CD4-positive, alpha-beta memory T cell (primary cell): ENCODE measurements around the gene CD86. TPM values are rescaled to one million over a fixed set of nuclear protein-coding genes. Genes with fewer than 3 reads are reported as not detected.
"Not testable (repeated sequence)": the region's sequence is repeated elsewhere in the genome, so short reads cannot be mapped to it uniquely, and the experiment has no call there.

ENCODE experiments used
- CTCF ChIA-PET: fragments of 350-600 bp; sonication (Branson Sonifier 250); formaldehyde crosslinking; loops from one replicate; lab custom pipeline; 2021; ENCODE audit warnings: inconsistent platforms; ENCODE audit not compliant: partially characterized antibody; lab: Charles Lee
- POLR2A ChIA-PET: fragments of 350-600 bp; sonication (Branson Sonifier 250); formaldehyde crosslinking; loops from one replicate; lab custom pipeline; 2021; ENCODE audit not compliant: partially characterized antibody; lab: Charles Lee
- DNase-seq, 5 donors: peaks; one replicate each; pipeline versions ENCODE4 v3.0.0 to v3.0.0-alpha.2; 2020 to 2022; ENCODE audit warnings: mixed read lengths in 1 of 5
- H3K27ac ChIP-seq: one replicate; pipeline ENCODE4 v1.7.0; 2013; ENCODE audit warnings: low read depth, low read length
- H3K27me3 ChIP-seq: 2 replicates; pipeline ENCODE4 v1.7.0; 2013; ENCODE audit warnings: mild to moderate bottlenecking, low read length, moderate library complexity; ENCODE audit not compliant: insufficient read depth
- H3K36me3 ChIP-seq: 2 replicates; pipeline ENCODE4 v1.7.0; 2013; ENCODE audit warnings: mild to moderate bottlenecking, low read length, moderate library complexity; ENCODE audit not compliant: insufficient read depth
- H3K4me1 ChIP-seq: 2 replicates; pipeline ENCODE4 v1.7.0; 2013; ENCODE audit warnings: mild to moderate bottlenecking, low read length, moderate library complexity; ENCODE audit not compliant: insufficient read depth
- H3K4me3 ChIP-seq, 2 donors: one replicate each; pipeline ENCODE4 v1.7.0; 2013; ENCODE audit warnings: low read length in 2 of 2, mild to moderate bottlenecking in 1 of 2
- H3K9me3 ChIP-seq, 2 donors: one replicate each; pipeline ENCODE4 v1.7.0; 2013; ENCODE audit warnings: low read length in 2 of 2, control low read depth in 1 of 2; ENCODE audit not compliant: control insufficient read depth in 1 of 2
- H3K27ac Mint-ChIP-seq, 7 donors: one replicate each; pipeline ENCODE4 v1.8.0; 2020 to 2021; ENCODE audit warnings: mixed read lengths in 7 of 7, mild to moderate bottlenecking in 6 of 7, inconsistent platforms in 3 of 7, moderate library complexity in 3 of 7
- H3K27me3 Mint-ChIP-seq, 2 donors: one replicate each; pipeline ENCODE4 v1.8.0; 2020 to 2021; ENCODE audit warnings: mixed read lengths in 2 of 2
- H3K36me3 Mint-ChIP-seq, 2 donors: one replicate each; pipeline ENCODE4 v1.8.0; 2020 to 2021; ENCODE audit warnings: mixed read lengths in 2 of 2, inconsistent platforms in 1 of 2, mild to moderate bottlenecking in 1 of 2
- H3K4me1 Mint-ChIP-seq, 4 donors: one replicate each; pipeline ENCODE4 v1.8.0; 2020 to 2021; ENCODE audit warnings: mixed read lengths in 4 of 4, mild to moderate bottlenecking in 1 of 4
- H3K4me3 Mint-ChIP-seq, 8 donors: one replicate each; pipeline ENCODE4 v1.8.0; 2020 to 2021; ENCODE audit warnings: mixed read lengths in 8 of 8, mild to moderate bottlenecking in 7 of 8, moderate library complexity in 6 of 8, inconsistent platforms in 3 of 8
- H3K9me3 Mint-ChIP-seq, 8 donors: one replicate each; pipeline ENCODE4 v1.8.0; 2020 to 2021; ENCODE audit warnings: mixed read lengths in 8 of 8, mild to moderate bottlenecking in 5 of 8, inconsistent platforms in 3 of 8, moderate library complexity in 1 of 8
- intact Hi-C: fragments of 100-400 bp; cut with micrococcal nuclease; formaldehyde crosslinking; loops from one replicate; pipeline ENCODE4 v1.15.1; 2023
- polyA plus RNA-seq, 2 donors: library from polyadenylated mRNA; unstranded; fragments of 300-500 nt; fragmentation: Illumina TruSeq; gene quantifications; one replicate each; pipeline ENCODE4 v1.2.3, GENCODE V29; 2021
- total RNA-seq, 2 experiments: library from RNA; stranded (reverse); gene quantifications; one replicate each; pipeline ENCODE4 v1.2.3, GENCODE V29; 2021

Gene CD86
- total and polyA plus RNA-seq, 4 experiments from 2014 or later: 0.31 to 1.8 (median 0.90) TPM

DNA sequence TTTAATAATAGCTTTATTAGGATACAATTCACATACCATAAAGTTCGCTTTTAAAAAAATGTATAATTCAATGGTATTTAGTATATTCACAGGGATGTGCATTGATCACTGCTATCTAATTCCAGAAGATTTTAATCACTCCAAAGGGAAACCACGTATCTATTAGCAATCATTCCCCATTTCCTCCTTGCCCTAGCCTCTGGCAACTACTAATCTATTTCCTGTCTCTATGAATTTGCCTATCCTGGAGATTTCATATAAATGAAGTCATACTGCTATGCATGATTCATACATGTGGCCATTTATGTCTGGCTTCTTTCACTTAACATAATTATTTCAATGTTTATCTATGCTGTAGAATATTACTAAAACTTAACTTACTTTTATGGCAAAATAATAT, 96.3 kb downstream of the CD86 start:
- Mint-ChIP-seq H3K9me3 (peaks cover 0 to 33% (median 29%) of the 10 kb centered on the region in 8 donors), H3K4me3 (no peak overlapping the region), H3K36me3 (peaks cover 1 to 3% of the 10 kb centered on the region in 2 donors), H3K27me3 (no peaks in the 10 kb centered on the region), H3K4me1 (peaks cover 0 to 5% (median 0%) of the 10 kb centered on the region in 4 donors), H3K27ac (peak overlapping the region in 1 of 7 donors; percentile 17)
- H3K9me3 ChIP-seq: peaks cover 0 to 4% of the 10 kb centered on the region in 2 donors
- no peak overlapping the region for H3K27ac ChIP-seq
- CTCF ChIA-PET: no interaction called here
- POLR2A ChIA-PET: no interaction called here
- H3K4me3 ChIP-seq: no peak overlapping the region
- H3K36me3 ChIP-seq: no peaks in the 10 kb centered on the region
- no peaks in the 10 kb centered on the region for H3K4me1 ChIP-seq
- DNase-seq: no peak
- intact Hi-C loops: no loop called here
- no peaks in the 10 kb centered on the region for H3K27me3 ChIP-seq

- H3K27ac Mint-ChIP-seq, H3K27me3 Mint-ChIP-seq, H3K27me3 ChIP-seq, H3K4me3 ChIP-seq, H3K27ac ChIP-seq, H3K36me3 Mint-ChIP-seq, intact Hi-C loops, H3K4me1 ChIP-seq, H3K4me3 Mint-ChIP-seq, H3K9me3 ChIP-seq, CTCF ChIA-PET, H3K36me3 ChIP-seq, H3K4me1 Mint-ChIP-seq, POLR2A ChIA-PET, DNase-seq: not testable (repeated sequence)
- H3K9me3 Mint-ChIP-seq: peaks cover 0 to 26% (median 11%) of the 10 kb centered on the region in 8 donors
These were observed 109.8 kb downstream of the CD86 start for GRCh38 chr3:122164983-122165382.

GRCh38 chr3:122167630-122168029, 112.5 kb downstream of the CD86 start:
- Histone ChIP-seq H3K27me3 (no peaks in the 10 kb centered on the region), H3K4me1 (no peaks in the 10 kb centered on the region), H3K9me3 (no peaks in the 10 kb centered on the region), H3K4me3 (no peak overlapping the region), H3K27ac (no peak overlapping the region), H3K36me3 (no peaks in the 10 kb centered on the region)
- H3K4me3 Mint-ChIP-seq: no peak overlapping the region
- ChIA-PET POLR2A (no interaction called here), CTCF (no interaction called here)
- no peaks in the 10 kb centered on the region for H3K4me1 Mint-ChIP-seq
- intact Hi-C loops: no loop called here
- H3K36me3 Mint-ChIP-seq: peaks cover 0 to 5% of the 10 kb centered on the region in 2 donors
- H3K27me3 Mint-ChIP-seq: peaks cover 1 to 2% of the 10 kb centered on the region in 2 donors
- peaks cover 0 to 20% (median 7%) of the 10 kb centered on the region in 8 donors for H3K9me3 Mint-ChIP-seq
- no peak for DNase-seq
- no peak overlapping the region for H3K27ac Mint-ChIP-seq

DNA sequence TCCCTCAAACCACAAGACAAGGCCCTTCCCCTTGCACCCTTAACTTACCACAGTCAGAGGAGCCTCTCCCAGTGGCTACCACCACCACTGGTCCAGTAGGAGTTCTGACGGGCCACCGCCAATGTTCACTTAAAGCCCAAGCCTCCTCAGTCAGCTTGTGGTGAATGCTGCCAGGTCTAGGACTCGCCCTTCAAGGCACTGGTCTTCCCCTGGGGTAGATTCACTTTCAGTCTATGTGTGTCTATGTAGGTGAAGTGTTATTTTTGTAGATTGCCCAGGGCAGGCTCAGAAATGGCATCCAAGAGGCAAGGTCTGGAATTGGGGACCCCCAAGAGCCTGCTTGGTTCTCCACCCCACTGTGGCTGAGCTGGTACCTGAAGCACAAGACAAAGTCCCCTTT, 112.9 kb downstream of the CD86 start:
- H3K27ac ChIP-seq: no peak overlapping the region
- H3K4me3 ChIP-seq: no peak overlapping the region
- H3K4me1 ChIP-seq: no peaks in the 10 kb centered on the region
- no peaks in the 10 kb centered on the region for H3K9me3 ChIP-seq
- Mint-ChIP-seq H3K9me3 (peaks cover 0 to 20% (median 6%) of the 10 kb centered on the region in 8 donors), H3K36me3 (peaks cover 0 to 5% of the 10 kb centered on the region in 2 donors), H3K4me1 (no peaks in the 10 kb centered on the region), H3K27ac (no peak overlapping the region), H3K4me3 (no peak overlapping the region), H3K27me3 (peaks cover 1 to 2% of the 10 kb centered on the region in 2 donors)
- H3K27me3 ChIP-seq: no peaks in the 10 kb centered on the region
- intact Hi-C loops: no loop called here
- POLR2A ChIA-PET: no interaction called here
- DNase-seq: no peak
- H3K36me3 ChIP-seq: no peaks in the 10 kb centered on the region
- CTCF ChIA-PET: no interaction called here

DNA sequence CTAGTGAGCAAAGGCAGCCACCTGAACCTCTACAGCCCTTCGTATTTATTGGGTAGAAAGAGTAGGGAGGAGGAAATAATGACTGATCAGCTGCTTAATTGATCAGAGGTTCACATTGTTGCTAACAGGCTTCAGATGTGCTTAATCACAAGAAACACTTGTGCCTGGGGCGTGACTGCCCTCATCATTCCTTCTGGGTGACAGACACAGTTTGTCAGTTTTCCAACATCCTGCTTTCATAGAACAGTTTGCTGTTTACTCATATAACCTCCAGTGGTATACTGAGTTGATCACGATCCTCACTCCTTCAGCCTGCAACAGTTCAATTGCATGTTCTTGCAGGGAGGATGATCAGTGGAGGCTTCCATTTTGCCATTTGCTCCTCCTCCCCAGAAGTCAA, 114.7 kb downstream of the CD86 start:
- peaks cover 1 to 2% of the 10 kb centered on the region in 2 donors for H3K27me3 Mint-ChIP-seq
- no peaks in the 10 kb centered on the region for H3K4me1 ChIP-seq
- ChIA-PET CTCF (no interaction called here), POLR2A (no interaction called here)
- no peaks in the 10 kb centered on the region for H3K27me3 ChIP-seq
- H3K4me3 ChIP-seq: no peak overlapping the region
- peaks cover 0 to 20% (median 5%) of the 10 kb centered on the region in 8 donors for H3K9me3 Mint-ChIP-seq
- no peaks in the 10 kb centered on the region for H3K36me3 ChIP-seq
- no peak overlapping the region for H3K27ac Mint-ChIP-seq
- H3K4me3 Mint-ChIP-seq: no peak overlapping the region
- H3K4me1 Mint-ChIP-seq: no peaks in the 10 kb centered on the region
- no peak for DNase-seq
- H3K9me3 ChIP-seq: no peaks in the 10 kb centered on the region
- intact Hi-C loops: no loop called here
- H3K27ac ChIP-seq: no peak overlapping the region
- H3K36me3 Mint-ChIP-seq: peaks cover 0 to 5% of the 10 kb centered on the region in 2 donors

Other genes with a start within 250 kb of the CD86 start
- 10 to 100 TPM; 37.9 to 38.2 TPM for gene IQCB1, start 220.3 kb upstream of the CD86 start, total RNA-seq
- gene IQCB1, start 220.3 kb upstream of the CD86 start, polyA plus RNA-seq: 10 to 100 TPM; 18.7 to 22.3 TPM
- gene EAF2, start 220.2 kb upstream of the CD86 start, total RNA-seq: 1 to 10 TPM; 5.7 to 6.3 TPM
- 10 to 100 TPM; 11.3 to 21.2 TPM for gene EAF2, start 220.2 kb upstream of the CD86 start, polyA plus RNA-seq
- 1 to 10 TPM; 2.0 to 4.3 TPM for gene SLC15A2, start 161.0 kb upstream of the CD86 start, total RNA-seq
- gene SLC15A2, start 161.0 kb upstream of the CD86 start, polyA plus RNA-seq: under 1 TPM; 0.15 to 0.59 TPM
- not detected for gene ILDR1, start 33.1 kb upstream of the CD86 start, total RNA-seq
- gene ILDR1, start 33.1 kb upstream of the CD86 start, polyA plus RNA-seq: not detected
- under 1 TPM in 1 of 2 experiments, not detected in 1; 0.03 TPM for gene CASR, start 128.3 kb downstream of the CD86 start, total RNA-seq
- under 1 TPM in 1 of 2 donors, not detected in 1; 0.47 TPM for gene CASR, start 128.3 kb downstream of the CD86 start, polyA plus RNA-seq